ENCODE results near the gene LGALS12.

The LGALS12 gene

DNA sequence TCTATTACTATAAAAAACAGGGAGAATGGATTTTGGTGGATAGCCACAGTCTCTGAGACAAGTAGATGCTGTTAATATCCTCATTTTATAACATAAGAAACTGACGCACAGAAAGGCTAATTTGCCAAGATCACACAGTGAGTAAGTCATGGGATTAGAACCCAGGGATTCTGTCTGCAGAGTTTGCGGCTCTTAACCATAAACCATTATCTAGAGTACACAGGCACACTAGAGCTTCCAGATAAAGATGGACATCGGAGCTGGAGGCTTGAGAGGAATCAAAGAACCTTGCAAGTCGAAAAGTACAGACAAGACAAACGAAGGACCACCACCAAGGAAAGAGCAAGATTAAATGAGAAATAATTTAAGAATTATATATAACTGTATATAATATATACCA is 11.3 kb downstream of the LGALS12 start:
- H3K9ac ChIP-seq (ENCODE audit: low read depth, low read length): no peak overlapping the region
- H3K9me3 ChIP-seq (ENCODE audit: insufficient read depth, low read length, severe bottlenecking): no peaks in the 10 kb centered on the region
- no peak overlapping the region for H3K4me2 ChIP-seq (ENCODE audit: insufficient read depth, low read length)
- no peak overlapping the region for H3K27ac ChIP-seq (ENCODE audit: low read length)
- ATAC-seq (ENCODE audit: insufficient read depth, low read depth): no peak
- no peaks in the 10 kb centered on the region for H3K36me3 ChIP-seq (ENCODE audit: insufficient read depth, low read length)
- no peaks in the 10 kb centered on the region for H3K4me1 ChIP-seq (ENCODE audit: insufficient read depth, low read length)
- H3K79me2 ChIP-seq (ENCODE audit: insufficient read depth, low read length): no peaks in the 10 kb centered on the region
- H3K4me3 ChIP-seq (ENCODE audit: low read depth in 1 of 2, low read length in 2 of 2): no peak overlapping the region
- no peaks in the 10 kb centered on the region for H4K20me1 ChIP-seq (ENCODE audit: insufficient read depth, low read length)
- no peak overlapping the region for H2AFZ ChIP-seq (ENCODE audit: low read depth, low read length)
- H3K27me3 ChIP-seq (ENCODE audit: insufficient read depth, low read length, poor library complexity): peaks cover 3% of the 10 kb centered on the region
- TF ChIP-seq, protein P1, sequence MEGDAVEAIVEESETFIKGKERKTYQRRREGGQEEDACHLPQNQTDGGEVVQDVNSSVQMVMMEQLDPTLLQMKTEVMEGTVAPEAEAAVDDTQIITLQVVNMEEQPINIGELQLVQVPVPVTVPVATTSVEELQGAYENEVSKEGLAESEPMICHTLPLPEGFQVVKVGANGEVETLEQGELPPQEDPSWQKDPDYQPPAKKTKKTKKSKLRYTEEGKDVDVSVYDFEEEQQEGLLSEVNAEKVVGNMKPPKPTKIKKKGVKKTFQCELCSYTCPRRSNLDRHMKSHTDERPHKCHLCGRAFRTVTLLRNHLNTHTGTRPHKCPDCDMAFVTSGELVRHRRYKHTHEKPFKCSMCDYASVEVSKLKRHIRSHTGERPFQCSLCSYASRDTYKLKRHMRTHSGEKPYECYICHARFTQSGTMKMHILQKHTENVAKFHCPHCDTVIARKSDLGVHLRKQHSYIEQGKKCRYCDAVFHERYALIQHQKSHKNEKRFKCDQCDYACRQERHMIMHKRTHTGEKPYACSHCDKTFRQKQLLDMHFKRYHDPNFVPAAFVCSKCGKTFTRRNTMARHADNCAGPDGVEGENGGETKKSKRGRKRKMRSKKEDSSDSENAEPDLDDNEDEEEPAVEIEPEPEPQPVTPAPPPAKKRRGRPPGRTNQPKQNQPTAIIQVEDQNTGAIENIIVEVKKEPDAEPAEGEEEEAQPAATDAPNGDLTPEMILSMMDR (IDR thresholded peaks at IDR 0.05; ENCODE audit: borderline replicate concordance, extremely low read depth, low read length, poor library complexity, severe bottlenecking): no peak
- no peak for TF ChIP-seq EZH2 (IDR thresholded peaks at IDR 0.05; ENCODE audit: borderline replicate concordance, low read depth, low read length, severe bottlenecking)
- no peak for DNase-seq

DNA sequence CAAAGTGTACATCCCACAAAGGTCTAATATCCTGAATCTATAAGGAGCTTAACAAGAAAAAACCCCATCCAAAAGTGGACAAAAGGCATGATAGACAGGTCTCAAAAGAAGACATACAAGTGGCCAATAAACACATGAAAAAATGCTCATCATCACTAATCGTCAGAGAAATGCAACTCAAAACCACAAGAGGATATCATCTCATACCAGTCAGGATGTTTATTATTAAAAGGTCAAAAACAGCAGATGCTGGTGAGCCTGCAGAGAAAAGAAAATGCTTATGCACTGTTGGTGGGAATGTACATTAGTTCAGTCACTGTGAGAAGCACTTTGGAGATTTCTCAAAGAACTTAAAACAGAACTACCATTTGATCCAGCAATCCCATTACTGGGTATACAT is 12.7 kb downstream of the LGALS12 start:
- Histone ChIP-seq H3K9ac (ENCODE audit: low read depth, low read length) (no peak overlapping the region), H3K9me3 (ENCODE audit: insufficient read depth, low read length, severe bottlenecking) (no peaks in the 10 kb centered on the region), H3K27ac (ENCODE audit: low read length) (no peak overlapping the region), H3K27me3 (ENCODE audit: insufficient read depth, low read length, poor library complexity) (peaks cover 3% of the 10 kb centered on the region), H4K20me1 (ENCODE audit: insufficient read depth, low read length) (no peaks in the 10 kb centered on the region), H3K36me3 (ENCODE audit: insufficient read depth, low read length) (no peaks in the 10 kb centered on the region), H3K4me3 (ENCODE audit: low read depth in 1 of 2, low read length in 2 of 2) (no peak overlapping the region), H3K4me2 (ENCODE audit: insufficient read depth, low read length) (no peak overlapping the region), H3K79me2 (ENCODE audit: insufficient read depth, low read length) (no peaks in the 10 kb centered on the region), H3K4me1 (ENCODE audit: insufficient read depth, low read length) (no peaks in the 10 kb centered on the region), H2AFZ (ENCODE audit: low read depth, low read length) (no peak overlapping the region)
- ATAC-seq (ENCODE audit: insufficient read depth, low read depth): 0 out of 3 replicates have a peak, but pooled peaks have one; percentile 31
- no peak for DNase-seq
- TF ChIP-seq EZH2 (IDR thresholded peaks at IDR 0.05; ENCODE audit: borderline replicate concordance, low read depth, low read length, severe bottlenecking): no peak
- TF ChIP-seq, protein P1 (IDR thresholded peaks at IDR 0.05; ENCODE audit: borderline replicate concordance, extremely low read depth, low read length, poor library complexity, severe bottlenecking): no peak

DNA sequence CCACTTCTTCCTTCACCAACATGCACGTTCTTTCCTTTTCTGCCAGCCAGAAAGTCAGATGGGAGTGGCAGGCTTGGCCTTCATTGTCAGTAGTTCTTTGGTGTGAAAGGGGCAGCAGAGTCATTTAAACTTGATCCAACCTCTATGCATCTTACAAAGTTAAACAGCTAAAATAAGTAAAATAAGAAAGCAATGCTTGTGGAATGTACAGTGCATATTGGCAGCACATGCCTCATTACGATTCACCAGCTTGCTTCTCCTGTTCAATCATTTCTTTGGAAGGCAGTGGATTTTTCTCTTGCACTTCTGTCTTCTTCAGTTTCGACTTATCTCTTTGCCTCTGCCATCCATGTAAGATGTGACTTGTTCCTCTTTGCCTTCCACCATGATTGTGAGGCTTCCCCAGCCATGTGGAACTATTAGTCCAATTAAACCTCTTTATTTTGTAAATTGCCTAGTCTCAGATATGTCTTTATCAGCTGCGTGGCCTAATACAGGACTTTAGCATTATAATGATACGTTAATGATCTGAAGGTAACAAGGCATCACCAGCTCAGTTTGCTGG is 14.8 kb downstream of the LGALS12 start:
- Histone ChIP-seq H3K4me3 (ENCODE audit: low read depth in 1 of 2, low read length in 2 of 2) (no peak overlapping the region), H3K27me3 (ENCODE audit: insufficient read depth, low read length, poor library complexity) (peaks cover 3% of the 10 kb centered on the region), H3K79me2 (ENCODE audit: insufficient read depth, low read length) (no peaks in the 10 kb centered on the region), H3K36me3 (ENCODE audit: insufficient read depth, low read length) (no peaks in the 10 kb centered on the region), H3K4me1 (ENCODE audit: insufficient read depth, low read length) (no peaks in the 10 kb centered on the region), H3K9ac (ENCODE audit: low read depth, low read length) (no peak overlapping the region), H3K9me3 (ENCODE audit: insufficient read depth, low read length, severe bottlenecking) (peaks cover 9% of the 10 kb centered on the region), H3K27ac (ENCODE audit: low read length) (no peak overlapping the region), H4K20me1 (ENCODE audit: insufficient read depth, low read length) (no peaks in the 10 kb centered on the region), H2AFZ (ENCODE audit: low read depth, low read length) (no peak overlapping the region), H3K4me2 (ENCODE audit: insufficient read depth, low read length) (no peak overlapping the region)
- DNase-seq (no peak), ATAC-seq (ENCODE audit: insufficient read depth, low read depth) (no peak)
- TF ChIP-seq, protein P1 (IDR thresholded peaks at IDR 0.05; ENCODE audit: borderline replicate concordance, extremely low read depth, low read length, poor library complexity, severe bottlenecking): no peak
- no peak for TF ChIP-seq EZH2 (IDR thresholded peaks at IDR 0.05; ENCODE audit: borderline replicate concordance, low read depth, low read length, severe bottlenecking)

Data from DND-41 (cell line).